Fibroblast of skin of right biceps (primary cell): ENCODE data around the gene ALKBH6.
A peak's percentile ranks its signal among the peaks of the same experiment; 100 is the strongest.
"Not testable (repeated sequence)": the region's sequence is repeated elsewhere in the genome, so short reads cannot be mapped to it uniquely, and the experiment has no call there.

Experiments
- DNase-seq: peaks from one replicate; pipeline ENCODE4 v3.0.0-alpha.2; 2013

The ALKBH6 gene

GRCh38 chr19:35992907-35993765, 20.9 kb downstream of the ALKBH6 start:
- no peak for DNase-seq

- DNase-seq, result no peak
Measured at GRCh38 chr19:35991731-35992450, 22.1 kb downstream of the ALKBH6 start.

- DNase-seq, result no peak
Measured at GRCh38 chr19:35990771-35991730, 23.0 kb downstream of the ALKBH6 start.

- no peak for DNase-seq
Measured at GRCh38 chr19:35990156-35990555, 23.9 kb downstream of the ALKBH6 start.

- no peak for DNase-seq
Measured at GRCh38 chr19:35988824-35989223, 25.2 kb downstream of the ALKBH6 start.

GRCh38 chr19:35987571-35987896, 26.5 kb downstream of the ALKBH6 start:
- no peak for DNase-seq

GRCh38 chr19:35986664-35987570, 27.1 kb downstream of the ALKBH6 start:
- no peak for DNase-seq

- DNase-seq, result no peak
Measured at GRCh38 chr19:35986111-35986510, 27.9 kb downstream of the ALKBH6 start.

GRCh38 chr19:35983177-35983576, 30.8 kb downstream of the ALKBH6 start:
- DNase-seq, result no peak

GRCh38 chr19:35980997-35981396, 33.0 kb downstream of the ALKBH6 start:
- not testable (repeated sequence) for DNase-seq

- no peak for DNase-seq
Measured at GRCh38 chr19:35978832-35979365, 35.1 kb downstream of the ALKBH6 start.

- DNase-seq, result no peak
Measured at GRCh38 chr19:35978271-35978670, 35.7 kb downstream of the ALKBH6 start.

GRCh38 chr19:35977446-35978222, 36.4 kb downstream of the ALKBH6 start:
- DNase-seq, result no peak

GRCh38 chr19:35975608-35976214, 38.3 kb downstream of the ALKBH6 start:
- no peak for DNase-seq

GRCh38 chr19:35973487-35973886, 40.5 kb downstream of the ALKBH6 start:
- no peak for DNase-seq

GRCh38 chr19:35966771-35967170, 47.2 kb downstream of the ALKBH6 start:
- DNase-seq, result no peak

GRCh38 chr19:35963514-35963913, 50.5 kb downstream of the ALKBH6 start:
- DNase-seq, result peak; percentile 53

GRCh38 chr19:35960432-35960972, 53.5 kb downstream of the ALKBH6 start:
- no peak for DNase-seq

GRCh38 chr19:35959968-35960320, 54.1 kb downstream of the ALKBH6 start:
- no peak for DNase-seq
